NB4 (cell line): ENCODE data around the gene COL8A1.

Experiments used
- CTCF ChIP-seq: IDR thresholded peaks from one replicate; pipeline ENCODE4 v1.5.1; 2012; ENCODE audit warnings: low read depth, low read length
- MAX ChIP-seq: IDR thresholded peaks from 2 replicates; pipeline ENCODE4 v1.6.1; 2011; ENCODE audit warnings: low read depth, low read length
- POLR2A ChIP-seq: IDR thresholded peaks from 2 replicates; pipeline ENCODE4 v1.6.1; 2011; ENCODE audit warnings: mild to moderate bottlenecking; ENCODE audit not compliant: insufficient read length; ENCODE audit errors: extremely low read depth

- TF ChIP-seq CTCF (no peak), MAX (no peak), POLR2A (no peak)
Observed at GRCh38 chr3:99825004-99825640, 186.7 kb downstream of the COL8A1 start.
